CD4-positive, alpha-beta T cell (primary cell): ENCODE data around the gene DOK1. TPM values are rescaled to one million over a fixed set of nuclear protein-coding genes. Genes with fewer than 3 reads are reported as not detected.
A peak's percentile ranks its signal among the peaks of the same experiment; 100 is the strongest.

Experiments
- ATAC-seq: fragments of 200-7000 bp; cut with Tn5 transposase; one replicate; pipeline ENCODE4 v1.10.0; 2022; ENCODE audit warnings: mild to moderate bottlenecking; ENCODE audit not compliant: poor library complexity
- CTCF ChIA-PET: fragments of 350-600 bp; sonication (Branson Sonifier 250); formaldehyde crosslinking; loops from one replicate; lab custom pipeline; 2021; ENCODE audit warnings: antibody characterized with exemption, inconsistent platforms; lab: Charles Lee
- POLR2A ChIA-PET: fragments of 350-600 bp; sonication (Branson Sonifier 250); formaldehyde crosslinking; loops from one replicate; lab custom pipeline; 2021; ENCODE audit warnings: antibody characterized with exemption, inconsistent platforms; lab: Charles Lee
- DNase-seq, 14 experiments: peaks; one replicate each; pipeline ENCODE4 v3.0.0-alpha.2; 2013 to 2020; ENCODE audit warnings: mixed read lengths in 2 of 14
- H3K27ac ChIP-seq, 2 donors: one replicate each; pipeline versions ENCODE4 v1.5.1 to v1.7.0; 2013; ENCODE audit warnings: low read length in 2 of 2, low read depth in 1 of 2, mild to moderate bottlenecking in 1 of 2
- H3K27me3 ChIP-seq, 2 experiments: 1 replicate in 1 of 2; 2 replicates in 1 of 2; pipeline versions ENCODE4 v1.6.1 to v1.7.0; 2013; ENCODE audit warnings: low read length in 2 of 2, control low read depth in 1 of 2, mild to moderate bottlenecking in 1 of 2, moderate library complexity in 1 of 2; ENCODE audit not compliant: insufficient read depth in 2 of 2, control insufficient read depth in 1 of 2
- H3K36me3 ChIP-seq: one replicate; pipeline ENCODE4 v1.6.1; 2013; ENCODE audit warnings: low read length, control low read depth; ENCODE audit not compliant: insufficient read depth
- H3K4me1 ChIP-seq: one replicate; pipeline ENCODE4 v1.6.1; 2013; ENCODE audit warnings: low read length, control low read depth; ENCODE audit not compliant: insufficient read depth
- H3K4me3 ChIP-seq: one replicate; pipeline ENCODE4 v1.5.1; 2013; ENCODE audit warnings: mild to moderate bottlenecking, low read length, moderate library complexity
- H3K9me3 ChIP-seq, 2 experiments: 1 replicate in 1 of 2; 2 replicates in 1 of 2; pipeline versions ENCODE4 v1.6.1 to v1.7.0; 2013; ENCODE audit warnings: low read length in 2 of 2, mild to moderate bottlenecking in 2 of 2, control low read depth in 1 of 2, moderate library complexity in 1 of 2; ENCODE audit not compliant: control insufficient read depth in 1 of 2, insufficient read depth in 1 of 2
- H3K27ac Mint-ChIP-seq: one replicate; pipeline ENCODE4 v1.8.0; 2020; ENCODE audit warnings: mixed read lengths
- H3K27me3 Mint-ChIP-seq: one replicate; pipeline ENCODE4 v1.8.0; 2021; ENCODE audit warnings: mixed read lengths
- H3K36me3 Mint-ChIP-seq: one replicate; pipeline ENCODE4 v1.8.0; 2021; ENCODE audit warnings: low read depth, mixed read lengths
- H3K4me1 Mint-ChIP-seq: one replicate; pipeline ENCODE4 v1.8.0; 2021; ENCODE audit warnings: low read depth, mixed read lengths
- H3K4me3 Mint-ChIP-seq: one replicate; pipeline ENCODE4 v1.8.0; 2020; ENCODE audit warnings: mild to moderate bottlenecking, mixed read lengths
- H3K9me3 Mint-ChIP-seq: one replicate; pipeline ENCODE4 v1.8.0; 2020; ENCODE audit warnings: mixed read lengths
- intact Hi-C, 2 experiments: fragments of 100-400 bp; cut with DNase I in 1 of 2; cut with micrococcal nuclease in 1 of 2; formaldehyde crosslinking; loops; one replicate each; pipeline versions ENCODE4 v1.15.1 to v1.9.0; 2023 to 2025; cut with DNase I, micrococcal nuclease
- total RNA-seq, 174 experiments: library from RNA in 2 of 174; stranded (reverse) in 2 of 174; gene quantifications; one replicate each; pipeline ENCODE4 v1.2.3 and lab custom pipeline; 2021 to 2026
- TF ChIP-seq, protein P1 (sequence below): fragments of 200-600 bp; IDR thresholded peaks from one replicate; pipeline ENCODE4 v1.8.0; 2022; ENCODE audit warnings: antibody characterized with exemption, mild to moderate bottlenecking

DOK1 gene
- total RNA-seq, 2 experiments from 2014 or later, result 3.4 to 6.0 TPM

DNA sequence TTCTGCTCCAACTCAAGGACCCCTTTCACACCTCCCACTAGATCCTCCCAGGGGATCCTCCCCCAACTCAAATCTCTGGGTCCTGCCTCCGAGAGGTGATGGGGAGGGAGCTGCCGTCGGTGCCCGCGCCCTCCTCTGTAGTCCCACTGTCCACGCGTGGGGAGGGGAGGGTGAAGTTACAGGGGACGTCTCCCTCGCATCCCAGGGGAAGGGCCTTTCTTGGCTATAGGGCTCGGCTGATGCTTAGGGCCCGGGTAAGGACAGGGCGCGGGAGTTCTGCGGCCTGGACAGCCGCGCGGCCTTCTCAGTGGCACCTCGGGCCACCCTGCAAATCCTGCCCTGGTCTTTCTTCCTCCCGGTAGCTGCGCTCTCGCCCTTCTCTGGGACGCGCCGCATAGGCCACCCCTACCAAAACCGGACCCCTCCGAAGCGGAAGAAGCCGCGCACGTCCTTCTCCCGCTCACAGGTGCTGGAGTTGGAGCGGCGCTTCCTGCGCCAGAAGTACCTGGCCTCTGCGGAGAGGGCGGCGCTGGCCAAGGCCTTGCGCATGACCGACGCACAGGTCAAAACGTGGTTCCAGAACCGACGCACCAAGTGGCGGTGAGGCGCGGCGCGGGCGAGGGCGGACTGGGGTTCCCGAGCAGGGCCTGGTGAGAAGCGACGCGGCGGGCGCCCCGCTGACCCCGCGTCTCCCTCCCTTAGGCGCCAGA lies 39.1 kb upstream of the DOK1 start:
- peak; percentile 10 for ATAC-seq
- Histone ChIP-seq H3K9me3 (peaks cover 0 to 36% of the 10 kb centered on the region in 2 experiments), H3K27me3 (peaks cover 77 to 81% of the 10 kb centered on the region in 2 experiments), H3K4me1 (peaks cover 40% of the 10 kb centered on the region), H3K4me3 (peak overlapping the region; percentile 54), H3K36me3 (no peaks in the 10 kb centered on the region), H3K27ac (no peak overlapping the region)
- peaks cover 18% of the 10 kb centered on the region for H3K4me1 Mint-ChIP-seq
- peaks cover 91% of the 10 kb centered on the region for H3K27me3 Mint-ChIP-seq
- TF ChIP-seq, protein P1, sequence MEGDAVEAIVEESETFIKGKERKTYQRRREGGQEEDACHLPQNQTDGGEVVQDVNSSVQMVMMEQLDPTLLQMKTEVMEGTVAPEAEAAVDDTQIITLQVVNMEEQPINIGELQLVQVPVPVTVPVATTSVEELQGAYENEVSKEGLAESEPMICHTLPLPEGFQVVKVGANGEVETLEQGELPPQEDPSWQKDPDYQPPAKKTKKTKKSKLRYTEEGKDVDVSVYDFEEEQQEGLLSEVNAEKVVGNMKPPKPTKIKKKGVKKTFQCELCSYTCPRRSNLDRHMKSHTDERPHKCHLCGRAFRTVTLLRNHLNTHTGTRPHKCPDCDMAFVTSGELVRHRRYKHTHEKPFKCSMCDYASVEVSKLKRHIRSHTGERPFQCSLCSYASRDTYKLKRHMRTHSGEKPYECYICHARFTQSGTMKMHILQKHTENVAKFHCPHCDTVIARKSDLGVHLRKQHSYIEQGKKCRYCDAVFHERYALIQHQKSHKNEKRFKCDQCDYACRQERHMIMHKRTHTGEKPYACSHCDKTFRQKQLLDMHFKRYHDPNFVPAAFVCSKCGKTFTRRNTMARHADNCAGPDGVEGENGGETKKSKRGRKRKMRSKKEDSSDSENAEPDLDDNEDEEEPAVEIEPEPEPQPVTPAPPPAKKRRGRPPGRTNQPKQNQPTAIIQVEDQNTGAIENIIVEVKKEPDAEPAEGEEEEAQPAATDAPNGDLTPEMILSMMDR, result no peak
- POLR2A ChIA-PET, result interaction anchor here (1.1 to 3.8 kb wide), 5 partner anchors 8 to 15 kb away, joined by 4 to 27 read pairs (median 6); partner anchors contain the start of genes AUP1, DQX1, HTRA2 and PCGF1
- intact Hi-C loops, result loop anchor here in 1 of 2 experiments (2.0 kb wide), 1 partner anchor 13 kb away; the partner anchor contains the start of genes AUP1 and HTRA2
- CTCF ChIA-PET, result no interaction called here
- peak overlapping the region; percentile 74 for H3K4me3 Mint-ChIP-seq
- DNase-seq, result peak in 3 of 14 experiments; percentile 11 to 43 (median 34)
- H3K9me3 Mint-ChIP-seq, result no peaks in the 10 kb centered on the region
- no peaks in the 10 kb centered on the region for H3K36me3 Mint-ChIP-seq
- no peak overlapping the region for H3K27ac Mint-ChIP-seq

DNA sequence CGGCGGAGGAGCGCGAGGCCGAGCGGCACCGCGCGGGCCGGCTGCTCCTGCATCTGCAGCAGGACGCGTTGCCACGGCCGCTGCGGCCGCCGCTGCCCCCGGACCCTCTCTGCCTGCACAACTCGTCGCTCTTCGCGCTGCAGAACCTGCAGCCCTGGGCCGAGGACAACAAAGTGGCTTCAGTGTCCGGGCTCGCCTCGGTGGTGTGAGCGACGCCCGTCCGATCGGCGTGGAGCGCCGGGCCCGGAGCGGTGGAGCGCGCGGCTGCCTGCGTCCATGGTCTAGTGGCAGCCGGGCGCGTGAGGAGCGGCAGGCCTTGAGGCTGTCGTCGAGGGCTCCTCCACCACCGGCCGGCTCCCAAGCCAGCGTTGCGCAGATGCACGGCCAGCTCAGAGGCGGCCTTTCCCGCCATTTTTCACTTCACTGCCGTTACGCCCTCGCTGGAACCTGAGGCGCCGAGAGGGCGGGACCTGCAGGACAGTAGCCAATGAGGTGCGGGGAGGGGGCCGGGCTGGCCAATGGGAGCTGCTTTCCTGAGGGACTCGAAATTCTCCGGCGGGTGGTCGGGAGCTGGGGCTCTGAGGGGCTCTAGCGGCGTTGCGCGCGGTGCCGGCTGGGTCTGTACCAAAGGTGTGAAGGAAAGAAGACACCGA lies 38.4 kb upstream of the DOK1 start:
- ATAC-seq, result peak; percentile 80
- DNase-seq, result peak; percentile 54 to 85 (median 68)
- intact Hi-C loops, result loop anchor here in 1 of 2 experiments (2.0 kb wide), 1 partner anchor 13 kb away; the partner anchor contains the start of genes AUP1 and HTRA2
- H3K36me3 Mint-ChIP-seq, result no peaks in the 10 kb centered on the region
- Histone ChIP-seq H3K9me3 (peaks cover 0 to 36% of the 10 kb centered on the region in 2 experiments), H3K4me3 (peak overlapping the region; percentile 54), H3K4me1 (peaks cover 40% of the 10 kb centered on the region), H3K27me3 (peaks cover 78 to 84% of the 10 kb centered on the region in 2 experiments), H3K27ac (no peak overlapping the region), H3K36me3 (no peaks in the 10 kb centered on the region)
- CTCF ChIA-PET, result interaction anchor here (1.2 kb wide), 1 partner anchor 15 kb away, joined by 3 read pairs; no protein-coding TSS in a partner anchor
- peaks cover 92% of the 10 kb centered on the region for H3K27me3 Mint-ChIP-seq
- peak overlapping the region; percentile 85 for H3K4me3 Mint-ChIP-seq
- H3K4me1 Mint-ChIP-seq, result peaks cover 18% of the 10 kb centered on the region
- H3K27ac Mint-ChIP-seq, result no peak overlapping the region
- POLR2A ChIA-PET, result interaction anchor here (0.8 to 3.8 kb wide), 5 partner anchors 9 to 33 kb away, joined by 3 to 27 read pairs (median 5); partner anchors contain the start of genes AUP1, CCDC142, DQX1 and HTRA2
- TF ChIP-seq, protein P1, result no peak
- H3K9me3 Mint-ChIP-seq, result no peaks in the 10 kb centered on the region

DNA sequence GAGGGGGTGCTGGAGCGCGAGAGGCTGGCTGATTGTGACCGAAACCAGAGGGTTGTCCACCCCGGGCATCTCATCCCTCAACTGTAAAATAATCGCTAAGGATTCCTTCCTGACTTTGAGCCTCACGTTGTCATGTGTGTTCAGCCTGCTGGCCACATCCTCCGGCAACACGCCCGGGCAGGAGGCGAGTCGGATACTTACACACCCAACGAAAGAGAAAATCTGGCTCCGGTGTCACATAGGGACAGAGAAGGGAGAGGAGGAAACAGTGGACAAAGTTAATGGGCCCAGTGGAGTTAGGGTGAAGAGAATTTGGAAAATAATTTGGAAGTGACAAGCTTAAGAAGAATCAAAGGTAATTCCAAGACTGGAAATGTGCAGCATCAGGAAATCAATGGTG lies 37.9 kb upstream of the DOK1 start:
- POLR2A ChIA-PET, result interaction anchor here (0.8 to 3.8 kb wide), 5 partner anchors 9 to 34 kb away, joined by 3 to 27 read pairs (median 5); partner anchors contain the start of genes AUP1, CCDC142, DQX1 and HTRA2
- H3K4me1 Mint-ChIP-seq, result peaks cover 18% of the 10 kb centered on the region
- H3K27me3 ChIP-seq, result peaks cover 73 to 84% of the 10 kb centered on the region in 2 experiments
- no peaks in the 10 kb centered on the region for H3K36me3 ChIP-seq
- ATAC-seq (no peak), DNase-seq (no peak)
- H3K9me3 Mint-ChIP-seq, result no peaks in the 10 kb centered on the region
- H3K4me3 Mint-ChIP-seq, result peak overlapping the region; percentile 85
- CTCF ChIA-PET, result interaction anchor here (1.2 kb wide), 1 partner anchor 14 kb away, joined by 3 read pairs; no protein-coding TSS in a partner anchor
- peak overlapping the region; percentile 54 for H3K4me3 ChIP-seq
- H3K27ac Mint-ChIP-seq, result no peak overlapping the region
- intact Hi-C loops, result no loop called here
- peaks cover 89% of the 10 kb centered on the region for H3K27me3 Mint-ChIP-seq
- H3K4me1 ChIP-seq, result peaks cover 40% of the 10 kb centered on the region
- no peak overlapping the region for H3K27ac ChIP-seq
- peaks cover 0 to 36% of the 10 kb centered on the region in 2 experiments for H3K9me3 ChIP-seq
- no peaks in the 10 kb centered on the region for H3K36me3 Mint-ChIP-seq
- TF ChIP-seq, protein P1, result no peak
